GM12878 (cell line): Measurements from ENCODE around the gene HDDC2. TPM values are rescaled to one million over a fixed set of nuclear protein-coding genes. Genes with fewer than 3 reads are reported as not detected.

Experiments used
- ATAC-seq: fragments of 200-7000 bp; cut with Tn5 transposase; 3 replicates; pipeline ENCODE4 v1.9.1; 2020; ENCODE audit warnings: mild to moderate bottlenecking, moderate library complexity
- BruUV-seq: library from RNA; stranded (reverse); fragments of 400-500 nt; replicated peaks from 2 replicates; lab custom pipeline; 2021; lab: Mats Ljungman, UMichigan
- CTCF ChIA-PET: fragments of 300-600 bp; sonication (Branson Sonifier 250); formaldehyde crosslinking; extraction: SDS; loops from one replicate; lab custom pipeline; 2021; ENCODE audit warnings: inconsistent platforms; lab: Yijun Ruan, JAX
- POLR2A ChIA-PET: fragments of 350-600 bp; formaldehyde crosslinking; extraction: SDS; loops from one replicate; lab custom pipeline; 2021; ENCODE audit warnings: inconsistent platforms; lab: Charles Lee
- RAD21 ChIA-PET: fragments of 300-600 bp; sonication (Branson Sonifier 250); formaldehyde crosslinking; loops from one replicate; lab custom pipeline; 2023; ENCODE audit warnings: antibody characterized with exemption; ENCODE audit not compliant: unreplicated experiment; lab: Charles Lee
- SMC1A ChIA-PET: fragments of 300-600 bp; sonication (Branson Sonifier 250); formaldehyde crosslinking; loops from one replicate; lab custom pipeline; 2023; ENCODE audit not compliant: unreplicated experiment, uncharacterized antibody; lab: Charles Lee
- DNase-seq: peaks from one replicate; pipeline ENCODE4 v3.0.0-alpha.2; 2011; ENCODE audit warnings: low read depth, low spot score
- FAIRE-seq: peaks from 3 replicates; lab custom pipeline; 2011; peaks lifted over from hg19 to GRCh38; lab: Jason Lieb, UNC
- H2AFZ ChIP-seq: 2 replicates; pipeline ENCODE4 v1.6.0; 2011; ENCODE audit warnings: low read depth, low read length, control low read depth; ENCODE audit not compliant: control insufficient read depth
- H3K27ac ChIP-seq: 2 replicates; pipeline ENCODE4 v1.5.1; 2011; ENCODE audit warnings: control low read depth; ENCODE audit not compliant: control insufficient read depth, insufficient read depth
- H3K27me3 ChIP-seq, 2 experiments: replicated peaks in 1 of 2; 2 replicates each; pipeline versions ENCODE4 v1.6.0 to v1.6.1; 2011; ENCODE audit warnings: low read length in 1 of 2; ENCODE audit not compliant: control insufficient read depth in 2 of 2, insufficient read depth in 2 of 2
- H3K36me3 ChIP-seq, 2 experiments: 2 replicates each; pipeline ENCODE4 v1.5.1; 2011; ENCODE audit warnings: low read length in 1 of 2; ENCODE audit not compliant: control insufficient read depth in 2 of 2, insufficient read depth in 2 of 2
- H3K4me1 ChIP-seq: 2 replicates; pipeline ENCODE4 v1.6.1; 2011; ENCODE audit warnings: mild to moderate bottlenecking, low read length, moderate library complexity, mixed read lengths; ENCODE audit not compliant: control insufficient read depth, insufficient read depth
- H3K4me2 ChIP-seq: 2 replicates; pipeline ENCODE4 v1.6.0; 2011; ENCODE audit warnings: control low read depth; ENCODE audit not compliant: control insufficient read depth, insufficient read depth
- H3K4me3 ChIP-seq: fragments of 200-600 bp; sonication (generic); 2 replicates; pipeline ENCODE4 v1.5.1; 2016
- H3K79me2 ChIP-seq: 2 replicates; pipeline ENCODE4 v1.6.0; 2011; ENCODE audit warnings: low read length; ENCODE audit not compliant: control insufficient read depth, insufficient read depth
- H3K9ac ChIP-seq: 2 replicates; pipeline ENCODE4 v1.8.0; 2011; ENCODE audit warnings: low read length, control low read depth, mixed read lengths; ENCODE audit not compliant: control insufficient read depth, insufficient read depth
- H3K9me3 ChIP-seq: replicated peaks from 3 replicates; pipeline ENCODE4 v1.5.1; 2011; ENCODE audit warnings: mild to moderate bottlenecking, low read length; ENCODE audit not compliant: control insufficient read depth, insufficient read depth
- H4K20me1 ChIP-seq: 2 replicates; pipeline ENCODE4 v1.6.0; 2011; ENCODE audit not compliant: control insufficient read depth, insufficient read depth
- ATF7 ChIP-seq: fragments of 450-650 bp; IDR thresholded peaks from 2 replicates; pipeline ENCODE4 v1.6.1; 2016; ENCODE audit warnings: low read depth, mild to moderate bottlenecking
- BACH1 ChIP-seq: fragments of 450-650 bp; IDR thresholded peaks from 2 replicates; pipeline ENCODE4 v1.6.1; 2017; ENCODE audit warnings: mild to moderate bottlenecking, borderline replicate concordance
- BMI1 ChIP-seq: fragments of 450-650 bp; IDR thresholded peaks from 2 replicates; pipeline ENCODE4 v1.6.1; 2016; ENCODE audit warnings: mild to moderate bottlenecking, moderate library complexity, borderline replicate concordance
- CREM ChIP-seq: IDR thresholded peaks from 2 replicates; pipeline ENCODE4 v1.6.1; 2014; ENCODE audit warnings: antibody characterized with exemption, low read depth
- FOXK2 ChIP-seq: fragments of 450-650 bp; IDR thresholded peaks from 2 replicates; pipeline ENCODE4 v1.6.1; 2017; ENCODE audit warnings: mild to moderate bottlenecking, moderate library complexity
- MYC ChIP-seq: IDR thresholded peaks from 2 replicates; pipeline ENCODE4 v1.6.1; 2011; ENCODE audit warnings: mild to moderate bottlenecking, low read length, moderate library complexity, inconsistent platforms; ENCODE audit not compliant: insufficient read depth, insufficient replicate concordance, insufficient read length, severe bottlenecking
- NFXL1 ChIP-seq: fragments of 450-650 bp; IDR thresholded peaks from 2 replicates; pipeline ENCODE4 v1.6.1; 2017; ENCODE audit warnings: antibody characterized with exemption, mild to moderate bottlenecking, borderline replicate concordance
- NR2C1 ChIP-seq: fragments of 450-650 bp; IDR thresholded peaks from 2 replicates; pipeline ENCODE4 v1.6.1; 2017; ENCODE audit warnings: antibody characterized with exemption, mild to moderate bottlenecking, moderate library complexity
- PAX5 ChIP-seq: IDR thresholded peaks from 2 replicates; pipeline ENCODE4 v1.6.1; 2011; ENCODE audit warnings: low read depth, low read length, borderline replicate concordance
- WGBS: methylation state at CpG from one replicate; pipeline ENCODE4 v1.1.6; 2016; ENCODE audit warnings: low lambda C conversion rate; ENCODE audit not compliant: insufficient replicate concordance, insufficient coverage; ENCODE audit errors: missing lambda C conversion rate; 5-methylcytosine and 5-hydroxymethylcytosine counted together
- in situ Hi-C: fragments of 300-500 bp; cut with MboI; formaldehyde crosslinking; loops from 9 replicates; pipeline ENCODE4 v1.14.3; 2018; ENCODE audit warnings: mixed read lengths
- intact Hi-C: fragments of 100-400 bp; cut with micrococcal nuclease; formaldehyde crosslinking; loops from one replicate; pipeline ENCODE4 v1.14.2; 2022; ENCODE audit not compliant: unreplicated experiment
- polyA plus RNA-seq, 11 experiments: library from polyadenylated mRNA; depleted of rRNA in 4 of 11; unstranded in 6 of 11; stranded (reverse) in 5 of 11; fragments of >200 nt; fragmentation: Nextera tagmentation in 4 of 11; fragmentation: Illumina TruSeq in 1 of 11; extraction: Ambion mirVana in 4 of 11; extraction: Trizol in 1 of 11; gene quantifications; 1 replicate in 1 of 11; 2 replicates in 10 of 11; pipeline versions ENCODE4 v1.2.1 to v1.2.3, GENCODE V29; 2011 to 2016; ENCODE audit warnings: inconsistent platforms in 2 of 11, missing spikeins in 2 of 11, low read depth in 1 of 11
- total RNA-seq, 4 experiments: library from RNA; depleted of rRNA in 3 of 4; stranded (reverse); fragments of >200 nt in 3 of 4; fragmentation: Illumina TruSeq in 1 of 4; extraction: Trizol in 1 of 4; gene quantifications; 2 replicates each; pipeline versions ENCODE4 v1.2.1 to v1.2.3, GENCODE V29; 2013 to 2021
- TF ChIP-seq, protein P1 (sequence below): IDR thresholded peaks from 2 replicates; pipeline ENCODE4 v1.6.1; 2012; ENCODE audit warnings: low read length, inconsistent platforms
- TF ChIP-seq, protein P2 (sequence below): IDR thresholded peaks from 2 replicates; pipeline ENCODE4 v1.6.1; 2011; ENCODE audit warnings: mild to moderate bottlenecking, low read depth, low read length, moderate library complexity; ENCODE audit not compliant: insufficient replicate concordance
- TF ChIP-seq, protein P3 (sequence below): fragments of 450-650 bp; IDR thresholded peaks from 2 replicates; pipeline ENCODE4 v1.6.1; 2017; ENCODE audit warnings: antibody characterized with exemption, mild to moderate bottlenecking, moderate library complexity

The HDDC2 gene
- total and polyA plus RNA-seq, 10 of the 15 experiments (the other 5 are each of a cell fraction or from before 2014, with no cell fraction given) = 54.5 to 148 (median 92.7) TPM

DNA sequence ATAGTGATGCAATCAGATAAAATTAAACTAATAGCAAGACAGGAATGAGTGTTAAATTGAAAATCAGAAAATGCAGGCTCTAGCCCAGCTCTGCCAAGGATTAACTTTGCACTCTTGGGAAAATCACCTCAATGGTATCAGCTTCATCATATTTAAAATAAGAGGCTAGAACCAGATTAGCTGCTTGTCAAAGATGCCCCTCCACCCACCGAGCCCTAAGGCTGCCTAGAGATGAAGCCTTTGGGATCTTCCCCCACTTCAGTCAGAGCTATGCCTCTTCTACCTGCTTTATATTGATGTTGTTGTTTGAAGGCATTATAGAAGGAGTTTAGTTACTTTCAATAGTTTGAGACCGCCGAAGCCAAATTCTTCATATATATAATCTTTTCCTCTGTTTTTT, 47.4 kb downstream of the HDDC2 start:
- ChIA-PET SMC1A (no interaction called here), CTCF (interaction anchor here (0.7 kb wide), 1 partner anchor 349 kb away, joined by 3 read pairs; no protein-coding TSS in a partner anchor)
- DNase-seq = no peak
- H3K4me2 ChIP-seq = no peak overlapping the region
- H3K27ac ChIP-seq = no peak overlapping the region
- no peaks in the 10 kb centered on the region; a peak in 1 of 4 replicates for H3K27me3 ChIP-seq
- TF ChIP-seq MYC (no peak), FOXK2 (no peak), PAX5 (no peak), CREM (no peak)
- TF ChIP-seq, all 136 proteins: peak for 0
- no peak overlapping the region for H3K4me3 ChIP-seq
- H4K20me1 ChIP-seq = no peaks in the 10 kb centered on the region
- FAIRE-seq (no peak), ATAC-seq (no peak)
- intact Hi-C loops (no loop called here), in situ Hi-C loops (no loop called here)
- RAD21 ChIA-PET = no interaction called here
- H3K36me3 ChIP-seq = no peaks in the 10 kb centered on the region
- H3K4me1 ChIP-seq = no peaks in the 10 kb centered on the region
- BruUV-seq = no TSS peak
- H3K9me3 ChIP-seq = no peaks in the 10 kb centered on the region
- no peaks in the 10 kb centered on the region for H3K79me2 ChIP-seq
- POLR2A ChIA-PET = no interaction called here
- no peak overlapping the region for H3K9ac ChIP-seq
- no peak overlapping the region for H2AFZ ChIP-seq
- WGBS = 74% methylated on average over 3 of the region's 3 CpGs

DNA sequence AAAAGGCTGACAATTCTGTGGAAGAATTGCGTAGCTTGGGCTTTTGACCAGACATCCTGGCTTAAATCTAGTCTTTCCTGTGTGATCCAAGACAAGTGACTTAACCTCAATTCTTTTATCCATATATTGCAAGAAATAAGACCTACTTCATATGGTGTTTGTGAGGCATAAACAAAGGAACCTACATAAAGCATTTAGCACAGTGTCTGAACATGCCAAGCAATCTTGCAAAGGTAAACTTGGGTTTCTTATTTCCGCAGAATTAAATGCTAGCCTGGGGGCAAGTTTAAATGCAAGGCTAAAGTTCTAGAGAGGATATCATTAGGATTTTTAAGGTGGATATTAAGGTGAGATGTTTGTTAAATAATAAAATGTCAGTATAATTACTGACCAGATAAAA, 47.9 kb downstream of the HDDC2 start:
- H3K36me3 ChIP-seq = no peaks in the 10 kb centered on the region
- no peak overlapping the region for H3K27ac ChIP-seq
- H3K9ac ChIP-seq = no peak overlapping the region
- ChIA-PET CTCF (interaction anchor here (0.7 kb wide), 1 partner anchor 350 kb away, joined by 3 read pairs; no protein-coding TSS in a partner anchor), RAD21 (no interaction called here), POLR2A (no interaction called here), SMC1A (interaction anchor here (0.6 kb wide), 1 partner anchor 78 kb away, joined by 4 read pairs; no protein-coding TSS in a partner anchor)
- H3K4me1 ChIP-seq = no peaks in the 10 kb centered on the region
- 71% methylated on average over 2 of the region's 2 CpGs for WGBS
- no peak overlapping the region for H3K4me2 ChIP-seq
- DNase-seq (no peak), FAIRE-seq (no peak), ATAC-seq (no peak)
- no peaks in the 10 kb centered on the region for H3K9me3 ChIP-seq
- no TSS peak for BruUV-seq
- no peak overlapping the region for H3K4me3 ChIP-seq
- no peaks in the 10 kb centered on the region for H4K20me1 ChIP-seq
- H3K79me2 ChIP-seq = no peaks in the 10 kb centered on the region
- H3K27me3 ChIP-seq = no peaks in the 10 kb centered on the region; a peak in 1 of 4 replicates
- intact Hi-C loops (no loop called here), in situ Hi-C loops (no loop called here)
- no peak overlapping the region for H2AFZ ChIP-seq
- TF ChIP-seq, protein P1, sequence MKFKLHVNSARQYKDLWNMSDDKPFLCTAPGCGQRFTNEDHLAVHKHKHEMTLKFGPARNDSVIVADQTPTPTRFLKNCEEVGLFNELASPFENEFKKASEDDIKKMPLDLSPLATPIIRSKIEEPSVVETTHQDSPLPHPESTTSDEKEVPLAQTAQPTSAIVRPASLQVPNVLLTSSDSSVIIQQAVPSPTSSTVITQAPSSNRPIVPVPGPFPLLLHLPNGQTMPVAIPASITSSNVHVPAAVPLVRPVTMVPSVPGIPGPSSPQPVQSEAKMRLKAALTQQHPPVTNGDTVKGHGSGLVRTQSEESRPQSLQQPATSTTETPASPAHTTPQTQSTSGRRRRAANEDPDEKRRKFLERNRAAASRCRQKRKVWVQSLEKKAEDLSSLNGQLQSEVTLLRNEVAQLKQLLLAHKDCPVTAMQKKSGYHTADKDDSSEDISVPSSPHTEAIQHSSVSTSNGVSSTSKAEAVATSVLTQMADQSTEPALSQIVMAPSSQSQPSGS = no peak
- TF ChIP-seq BMI1 = no peak
- no peak for TF ChIP-seq BACH1
- TF ChIP-seq NFXL1 = no peak
- no peak for TF ChIP-seq ATF7
- TF ChIP-seq, protein P2, sequence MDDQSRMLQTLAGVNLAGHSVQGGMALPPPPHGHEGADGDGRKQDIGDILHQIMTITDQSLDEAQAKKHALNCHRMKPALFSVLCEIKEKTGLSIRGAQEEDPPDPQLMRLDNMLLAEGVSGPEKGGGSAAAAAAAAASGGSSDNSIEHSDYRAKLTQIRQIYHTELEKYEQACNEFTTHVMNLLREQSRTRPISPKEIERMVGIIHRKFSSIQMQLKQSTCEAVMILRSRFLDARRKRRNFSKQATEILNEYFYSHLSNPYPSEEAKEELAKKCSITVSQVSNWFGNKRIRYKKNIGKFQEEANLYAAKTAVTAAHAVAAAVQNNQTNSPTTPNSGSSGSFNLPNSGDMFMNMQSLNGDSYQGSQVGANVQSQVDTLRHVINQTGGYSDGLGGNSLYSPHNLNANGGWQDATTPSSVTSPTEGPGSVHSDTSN = no peak
- TF ChIP-seq, protein P3, sequence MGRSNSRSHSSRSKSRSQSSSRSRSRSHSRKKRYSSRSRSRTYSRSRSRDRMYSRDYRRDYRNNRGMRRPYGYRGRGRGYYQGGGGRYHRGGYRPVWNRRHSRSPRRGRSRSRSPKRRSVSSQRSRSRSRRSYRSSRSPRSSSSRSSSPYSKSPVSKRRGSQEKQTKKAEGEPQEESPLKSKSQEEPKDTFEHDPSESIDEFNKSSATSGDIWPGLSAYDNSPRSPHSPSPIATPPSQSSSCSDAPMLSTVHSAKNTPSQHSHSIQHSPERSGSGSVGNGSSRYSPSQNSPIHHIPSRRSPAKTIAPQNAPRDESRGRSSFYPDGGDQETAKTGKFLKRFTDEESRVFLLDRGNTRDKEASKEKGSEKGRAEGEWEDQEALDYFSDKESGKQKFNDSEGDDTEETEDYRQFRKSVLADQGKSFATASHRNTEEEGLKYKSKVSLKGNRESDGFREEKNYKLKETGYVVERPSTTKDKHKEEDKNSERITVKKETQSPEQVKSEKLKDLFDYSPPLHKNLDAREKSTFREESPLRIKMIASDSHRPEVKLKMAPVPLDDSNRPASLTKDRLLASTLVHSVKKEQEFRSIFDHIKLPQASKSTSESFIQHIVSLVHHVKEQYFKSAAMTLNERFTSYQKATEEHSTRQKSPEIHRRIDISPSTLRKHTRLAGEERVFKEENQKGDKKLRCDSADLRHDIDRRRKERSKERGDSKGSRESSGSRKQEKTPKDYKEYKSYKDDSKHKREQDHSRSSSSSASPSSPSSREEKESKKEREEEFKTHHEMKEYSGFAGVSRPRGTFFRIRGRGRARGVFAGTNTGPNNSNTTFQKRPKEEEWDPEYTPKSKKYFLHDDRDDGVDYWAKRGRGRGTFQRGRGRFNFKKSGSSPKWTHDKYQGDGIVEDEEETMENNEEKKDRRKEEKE = no peak
- TF ChIP-seq NR2C1 = no peak
